HepG2 (cell line): ENCODE measurements around the gene KIAA0232. TPM values are rescaled to one million over a fixed set of nuclear protein-coding genes. Genes with fewer than 3 reads are reported as not detected.

ENCODE experiments used
- AGO1 ChIP-seq: fragments of 200-400 bp; formaldehyde crosslinking; IDR thresholded peaks from 2 replicates; pipeline ENCODE4 v1.6.1; 2017; ENCODE audit warnings: mild to moderate bottlenecking, low read depth, low read length, moderate library complexity; ENCODE audit not compliant: poor library complexity, severe bottlenecking
- BORCS8-MEF2B ChIP-seq: sonication (generic); formaldehyde crosslinking; IDR thresholded peaks from 2 replicates; pipeline ENCODE4 v1.8.0; 2022; ENCODE audit warnings: mild to moderate bottlenecking, missing genetic modification reagents
- BRD4 ChIP-seq: sonication (generic); formaldehyde crosslinking; IDR thresholded peaks from 2 replicates; pipeline ENCODE4 v1.4.0; 2020; ENCODE audit warnings: missing genetic modification reagents
- HOXA7 ChIP-seq: sonication (generic); formaldehyde crosslinking; IDR thresholded peaks from 2 replicates; pipeline ENCODE4 v1.8.1; 2022; ENCODE audit warnings: mild to moderate bottlenecking, missing genetic modification reagents, moderate library complexity
- KMT2A ChIP-seq: sonication (generic); formaldehyde crosslinking; IDR thresholded peaks from 2 replicates; pipeline ENCODE4 v1.4.0; 2020; ENCODE audit warnings: missing genetic modification reagents
- LCORL ChIP-seq, 2 experiments: fragments of 450-650 bp in 1 of 2; sonication (generic) in 1 of 2; formaldehyde crosslinking in 1 of 2; IDR thresholded peaks; 2 replicates each; pipeline versions ENCODE4 v1.5.0 to v1.6.1; 2017 to 2020; ENCODE audit warnings: antibody characterized with exemption in 1 of 2, missing genetic modification reagents in 1 of 2
- MAFK ChIP-seq, 2 experiments: IDR thresholded peaks in 1 of 2; conservative IDR thresholded peaks in 1 of 2; 2 replicates each; pipeline ENCODE4 v1.6.1; 2011; ENCODE audit warnings: improper control_type of control experiment in 2 of 2, low read length in 2 of 2
- PHF5A ChIP-seq: IDR thresholded peaks from one replicate; pipeline ENCODE4 v1.6.1; 2018; ENCODE audit warnings: low read depth, missing genetic modification reagents; ENCODE audit not compliant: unreplicated experiment
- POLR2AphosphoS5 ChIP-seq: IDR thresholded peaks from 2 replicates; pipeline ENCODE4 v1.6.1; 2012; ENCODE audit warnings: low read depth, low read length
- REL ChIP-seq: sonication (generic); formaldehyde crosslinking; conservative IDR thresholded peaks from 2 replicates; pipeline ENCODE4 v1.8.0; 2022; ENCODE audit warnings: mild to moderate bottlenecking, missing genetic modification reagents, moderate library complexity
- SIX1 ChIP-seq: sonication (generic); formaldehyde crosslinking; IDR thresholded peaks from 2 replicates; pipeline ENCODE4 v1.4.0; 2020; ENCODE audit warnings: missing genetic modification reagents, borderline replicate concordance
- TBX3 ChIP-seq: fragments of 450-650 bp; IDR thresholded peaks from 2 replicates; pipeline ENCODE4 v1.6.1; 2017; ENCODE audit warnings: antibody characterized with exemption, mild to moderate bottlenecking, inconsistent platforms, borderline replicate concordance
- ZKSCAN5 ChIP-seq: sonication (generic); formaldehyde crosslinking; IDR thresholded peaks from 2 replicates; pipeline ENCODE4 v1.5.1; 2020; ENCODE audit warnings: mild to moderate bottlenecking, missing genetic modification reagents
- ZNF224 ChIP-seq: sonication (generic); formaldehyde crosslinking; IDR thresholded peaks from 2 replicates; pipeline ENCODE4 v1.5.0; 2020; ENCODE audit warnings: mild to moderate bottlenecking, missing genetic modification reagents
- ZNF337 ChIP-seq: sonication (generic); formaldehyde crosslinking; IDR thresholded peaks from 2 replicates; pipeline ENCODE4 v1.5.1; 2020; ENCODE audit warnings: missing genetic modification reagents, low read depth, mild to moderate bottlenecking, borderline replicate concordance
- ZNF510 ChIP-seq: sonication (generic); formaldehyde crosslinking; IDR thresholded peaks from 2 replicates; pipeline ENCODE4 v1.4.0; 2020; ENCODE audit warnings: low read depth, mild to moderate bottlenecking, missing genetic modification reagents
- ZNF598 ChIP-seq: sonication (generic); formaldehyde crosslinking; IDR thresholded peaks from 2 replicates; pipeline ENCODE4 v1.5.1; 2020; ENCODE audit warnings: mild to moderate bottlenecking, missing genetic modification reagents, borderline replicate concordance
- ZNF660 ChIP-seq: sonication (generic); formaldehyde crosslinking; IDR thresholded peaks from 2 replicates; pipeline ENCODE4 v1.5.1; 2020; ENCODE audit warnings: mild to moderate bottlenecking, low read depth, missing genetic modification reagents, borderline replicate concordance
- ZNF672 ChIP-seq: sonication (generic); formaldehyde crosslinking; IDR thresholded peaks from 2 replicates; pipeline ENCODE4 v1.8.1; 2022; ENCODE audit warnings: missing genetic modification reagents
- polyA plus RNA-seq, 8 experiments: library from polyadenylated mRNA; depleted of rRNA in 3 of 8; stranded (reverse) in 7 of 8; unstranded in 1 of 8; fragments of >200 nt; fragmentation: Illumina TruSeq in 4 of 8; extraction: Trizol in 4 of 8; gene quantifications; 2 replicates each; pipeline versions ENCODE4 v1.2.1 to v1.2.3, GENCODE V29; 2011 to 2016; ENCODE audit warnings: low read depth in 4 of 8, missing spikeins in 1 of 8, mixed read lengths in 1 of 8; ENCODE audit not compliant: insufficient read depth in 1 of 8
- total RNA-seq, 5 experiments: library from RNA; depleted of rRNA; stranded (reverse); fragments of >200 nt; fragmentation: Illumina TruSeq; extraction: Trizol; gene quantifications; 2 replicates each; pipeline ENCODE4 v1.2.3, GENCODE V29; 2016; ENCODE audit warnings: low read depth in 1 of 5
- TF ChIP-seq, protein P1 (sequence below): fragments of 450-650 bp; IDR thresholded peaks from 2 replicates; pipeline ENCODE4 v1.6.1; 2016
- TF ChIP-seq, protein P2 (sequence below): sonication (generic); formaldehyde crosslinking; IDR thresholded peaks from 2 replicates; pipeline ENCODE4 v1.5.1; 2020; ENCODE audit warnings: mild to moderate bottlenecking, missing genetic modification reagents
- TF ChIP-seq, protein P3 (sequence below): sonication (generic); formaldehyde crosslinking; IDR thresholded peaks from 2 replicates; pipeline ENCODE4 v1.4.0; 2020; ENCODE audit warnings: missing genetic modification reagents, low read depth, mild to moderate bottlenecking, borderline replicate concordance
- TF ChIP-seq, protein P4 (sequence below): sonication (generic); formaldehyde crosslinking; IDR thresholded peaks from 2 replicates; pipeline ENCODE4 v1.8.1; 2023; ENCODE audit warnings: mild to moderate bottlenecking, missing genetic modification reagents

KIAA0232 gene
- total and polyA plus RNA-seq, 2 of the 13 experiments (the other 11 are each of a cell fraction or from before 2014, with no cell fraction given): 7.8 to 17.1 TPM

DNA sequence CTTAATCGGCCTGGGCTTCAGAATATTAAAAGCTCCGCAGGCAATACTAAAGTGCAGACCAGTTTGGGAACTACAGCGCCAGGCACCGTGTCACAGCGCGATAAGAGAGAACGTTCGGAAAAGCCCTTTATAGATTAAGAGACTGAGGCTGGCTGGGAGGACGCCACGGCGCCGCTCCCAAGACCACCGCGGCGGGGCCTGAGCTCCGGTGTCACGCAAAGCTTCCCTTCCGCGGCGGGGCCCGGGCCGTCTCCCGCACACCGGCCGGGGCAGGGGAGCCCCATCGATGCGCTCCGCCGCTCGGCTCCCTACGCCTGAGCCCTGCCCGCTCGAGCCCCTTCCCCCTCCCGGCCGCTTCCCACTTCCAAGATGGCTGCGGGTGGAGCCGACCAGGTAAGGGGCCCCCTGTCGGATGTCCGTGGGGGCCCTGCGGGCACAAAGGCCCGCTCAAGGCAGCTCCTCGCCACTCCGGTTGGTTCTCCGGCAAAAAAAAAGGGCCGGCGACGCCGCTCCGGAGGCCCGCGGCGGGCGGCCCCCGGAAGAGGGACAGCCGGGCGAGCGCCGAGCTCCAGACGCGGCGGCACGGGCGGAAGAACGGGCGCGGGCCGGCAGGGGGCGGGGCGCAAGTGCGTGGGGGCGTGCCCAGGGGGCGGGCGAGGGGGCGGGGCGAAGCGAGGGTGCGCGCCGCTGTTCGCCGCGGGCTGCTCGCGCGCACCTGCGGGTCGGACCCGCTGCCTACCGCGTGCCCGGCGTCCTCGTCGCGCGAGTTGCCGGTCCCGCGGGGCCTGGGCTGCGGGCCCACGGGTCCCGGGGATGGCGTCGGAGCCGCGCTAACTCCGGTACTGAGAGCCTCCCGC lies 126.8 kb downstream of the KIAA0232 start, which contains the start of gene TBC1D14 (continued):
- TF ChIP-seq, protein P1, sequence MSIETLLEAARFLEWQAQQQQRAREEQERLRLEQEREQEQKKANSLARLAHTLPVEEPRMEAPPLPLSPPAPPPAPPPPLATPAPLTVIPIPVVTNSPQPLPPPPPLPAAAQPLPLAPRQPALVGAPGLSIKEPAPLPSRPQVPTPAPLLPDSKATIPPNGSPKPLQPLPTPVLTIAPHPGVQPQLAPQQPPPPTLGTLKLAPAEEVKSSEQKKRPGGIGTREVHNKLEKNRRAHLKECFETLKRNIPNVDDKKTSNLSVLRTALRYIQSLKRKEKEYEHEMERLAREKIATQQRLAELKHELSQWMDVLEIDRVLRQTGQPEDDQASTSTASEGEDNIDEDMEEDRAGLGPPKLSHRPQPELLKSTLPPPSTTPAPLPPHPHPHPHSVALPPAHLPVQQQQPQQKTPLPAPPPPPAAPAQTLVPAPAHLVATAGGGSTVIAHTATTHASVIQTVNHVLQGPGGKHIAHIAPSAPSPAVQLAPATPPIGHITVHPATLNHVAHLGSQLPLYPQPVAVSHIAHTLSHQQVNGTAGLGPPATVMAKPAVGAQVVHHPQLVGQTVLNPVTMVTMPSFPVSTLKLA: no peak
- TF ChIP-seq ZNF598 (CRISPR knock-in tag) (no peak; the same call in 1 of the 2 replicates), BORCS8-MEF2B (CRISPR knock-in tag) (peak; percentile 56; the same call in 1 of the 2 replicates), ZNF672 (CRISPR knock-in tag) (no peak), AGO1 (no peak), ZKSCAN5 (CRISPR knock-in tag) (no peak), POLR2AphosphoS5 (peak; percentile 58), REL (CRISPR knock-in tag) (no peak), ZNF510 (CRISPR knock-in tag) (0 out of 2 replicates have a peak, but pooled peaks have one; percentile 50), PHF5A (no peak), SIX1 (no peak), LCORL (IDR thresholded peaks at IDR 0.05) (no peak), LCORL (CRISPR knock-in tag; IDR thresholded peaks at IDR 0.05) (no peak; the same call in 1 of the 2 replicates), ZNF660 (no peak), ZNF224 (CRISPR knock-in tag) (no peak), BRD4 (CRISPR knock-in tag) (peak; percentile 21; the same call in 1 of the 2 replicates), MAFK (conservative IDR thresholded peaks at IDR 0.05 in 1 of 2, IDR thresholded peaks at IDR 0.05 in 1 of 2; ENCODE audit: low read length in 2 of 2) (no peak), KMT2A (CRISPR knock-in tag) (peak; percentile 73; the same call in 1 of the 2 replicates), HOXA7 (CRISPR knock-in tag) (no peak), ZNF337 (peak; percentile 52; the same call in 1 of the 2 replicates), TBX3 (no peak)
- TF ChIP-seq, protein P2, sequence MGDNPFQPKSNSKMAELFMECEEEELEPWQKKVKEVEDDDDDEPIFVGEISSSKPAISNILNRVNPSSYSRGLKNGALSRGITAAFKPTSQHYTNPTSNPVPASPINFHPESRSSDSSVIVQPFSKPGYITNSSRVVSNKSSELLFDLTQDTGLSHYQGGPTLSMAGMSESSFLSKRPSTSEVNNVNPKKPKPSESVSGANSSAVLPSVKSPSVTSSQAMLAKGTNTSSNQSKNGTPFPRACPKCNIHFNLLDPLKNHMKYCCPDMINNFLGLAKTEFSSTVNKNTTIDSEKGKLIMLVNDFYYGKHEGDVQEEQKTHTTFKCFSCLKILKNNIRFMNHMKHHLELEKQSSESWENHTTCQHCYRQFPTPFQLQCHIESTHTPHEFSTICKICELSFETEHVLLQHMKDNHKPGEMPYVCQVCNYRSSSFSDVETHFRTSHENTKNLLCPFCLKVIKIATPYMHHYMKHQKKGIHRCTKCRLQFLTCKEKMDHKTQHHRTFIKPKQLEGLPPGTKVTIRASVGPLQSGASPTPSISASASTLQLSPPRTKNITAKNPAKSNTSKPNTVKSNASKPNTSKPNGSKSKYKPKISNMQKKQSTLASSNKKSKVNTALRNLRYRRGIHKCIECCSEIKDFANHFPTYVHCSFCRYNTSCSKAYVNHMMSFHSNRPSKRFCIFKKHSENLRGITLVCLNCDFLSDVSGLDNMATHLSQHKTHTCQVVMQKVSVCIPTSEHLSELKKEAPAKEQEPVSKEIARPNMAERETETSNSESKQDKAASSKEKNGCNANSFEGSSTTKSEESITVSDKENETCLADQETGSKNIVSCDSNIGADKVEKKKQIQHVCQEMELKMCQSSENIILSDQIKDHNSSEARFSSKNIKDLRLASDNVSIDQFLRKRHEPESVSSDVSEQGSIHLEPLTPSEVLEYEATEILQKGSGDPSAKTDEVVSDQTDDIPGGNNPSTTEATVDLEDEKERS: no peak
- TF ChIP-seq, protein P3, sequence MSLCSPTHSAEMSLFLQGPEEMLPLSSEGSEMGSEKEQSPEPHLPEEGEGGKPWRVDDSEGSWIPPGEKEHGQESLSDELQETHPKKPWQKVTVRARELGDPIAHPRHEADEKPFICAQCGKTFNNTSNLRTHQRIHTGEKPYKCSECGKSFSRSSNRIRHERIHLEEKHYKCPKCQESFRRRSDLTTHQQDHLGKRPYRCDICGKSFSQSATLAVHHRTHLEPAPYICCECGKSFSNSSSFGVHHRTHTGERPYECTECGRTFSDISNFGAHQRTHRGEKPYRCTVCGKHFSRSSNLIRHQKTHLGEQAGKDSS: no peak
- TF ChIP-seq, protein P4, sequence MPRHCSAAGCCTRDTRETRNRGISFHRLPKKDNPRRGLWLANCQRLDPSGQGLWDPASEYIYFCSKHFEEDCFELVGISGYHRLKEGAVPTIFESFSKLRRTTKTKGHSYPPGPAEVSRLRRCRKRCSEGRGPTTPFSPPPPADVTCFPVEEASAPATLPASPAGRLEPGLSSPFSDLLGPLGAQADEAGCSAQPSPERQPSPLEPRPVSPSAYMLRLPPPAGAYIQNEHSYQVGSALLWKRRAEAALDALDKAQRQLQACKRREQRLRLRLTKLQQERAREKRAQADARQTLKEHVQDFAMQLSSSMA: no peak
